K562 treated with DMSO at 1 percent for 4 hours (cell line): Measurements from ENCODE around the gene IFNA6. TPM values are rescaled to one million over a fixed set of nuclear protein-coding genes. Genes with fewer than 3 reads are reported as not detected.

ENCODE experiments used
- total RNA-seq: library from RNA; unstranded; fragments of 300-600 nt; gene quantifications from 2 replicates; pipeline ENCODE4 v1.2.3, GENCODE V29; 2022; ENCODE audit not compliant: insufficient read depth

Gene IFNA6
- not detected in 2 replicates for total RNA-seq

DNA sequence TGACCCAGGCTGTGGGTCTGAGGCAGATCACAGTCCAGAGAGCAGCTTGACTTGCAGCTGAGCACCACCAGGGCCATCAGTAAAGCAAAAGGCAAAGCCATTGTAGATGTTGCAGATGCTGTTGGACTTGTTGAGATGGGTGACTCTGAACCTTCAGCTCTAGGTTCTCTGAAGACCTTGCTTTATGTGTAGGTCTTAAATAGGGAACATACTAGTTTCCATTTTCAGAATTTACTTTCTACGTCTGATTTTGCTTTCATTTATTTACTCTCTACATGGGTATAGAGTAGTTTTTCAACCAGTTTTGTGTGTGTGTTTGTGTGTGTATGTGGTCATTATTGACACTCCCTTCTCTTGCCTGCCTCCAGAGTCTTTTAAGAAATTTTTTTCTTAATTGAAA lies at the start of gene IFNA6:
Gene IFNA6 (minus strand): TSS at position 101 of the 400 bp plus-strand sequence. CDS start 0 bp downstream, at position 101.

DNA sequence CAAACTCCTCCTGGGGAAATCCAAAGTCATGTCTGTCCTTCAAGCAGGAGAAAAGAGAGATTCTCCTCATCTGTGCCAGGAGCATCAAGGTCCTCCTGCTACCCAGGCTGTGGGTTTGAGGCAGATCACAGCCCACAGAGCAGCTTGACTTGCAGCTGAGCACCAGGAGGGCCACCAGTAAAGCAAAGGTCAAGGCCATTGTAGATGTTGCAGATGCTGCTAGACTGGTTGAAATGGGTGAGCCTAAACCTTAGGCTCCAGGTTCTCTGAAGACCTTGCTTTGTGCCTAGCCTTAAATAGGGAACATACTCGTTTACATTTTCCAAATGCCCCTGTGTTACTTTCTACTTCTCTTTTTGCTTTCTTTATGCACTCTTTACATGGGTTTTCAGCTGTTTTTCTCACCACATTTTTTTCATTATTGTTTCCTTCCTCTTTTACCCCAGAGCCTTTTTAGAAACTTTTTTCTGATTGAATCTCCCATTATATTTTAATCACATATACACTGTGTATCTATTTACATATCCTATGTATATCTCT lies 34.5 kb upstream of the IFNA6 start, which contains the start of gene IFNA2:
Gene IFNA2 (minus strand): TSS at position 268 of the 540 bp plus-strand sequence. CDS start 69 bp downstream, at position 199.

DNA sequence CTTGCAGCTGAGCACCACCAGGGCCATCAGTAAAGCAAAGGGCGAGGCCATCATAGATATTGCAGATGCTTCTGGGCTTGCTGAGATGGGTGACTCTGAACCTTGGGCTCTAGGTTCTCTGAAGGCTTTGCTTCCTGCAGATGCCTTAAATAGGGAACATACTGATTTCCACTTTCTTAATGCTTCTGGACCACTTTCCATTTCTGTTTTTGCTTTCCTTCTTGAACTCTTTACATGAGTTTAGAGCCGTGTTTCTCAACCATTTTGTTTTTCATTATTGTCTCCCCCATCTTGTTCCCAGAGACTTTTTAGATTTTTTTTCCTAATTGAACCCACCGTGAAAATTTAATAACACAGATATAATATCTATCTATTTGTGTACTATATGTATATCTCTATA lies 17.3 kb upstream of the IFNA6 start, which contains the start of gene IFNA13:
Gene IFNA13 (minus strand): TSS at position 101 of the 400 bp plus-strand sequence. CDS start 47 bp downstream, at position 54.

DNA sequence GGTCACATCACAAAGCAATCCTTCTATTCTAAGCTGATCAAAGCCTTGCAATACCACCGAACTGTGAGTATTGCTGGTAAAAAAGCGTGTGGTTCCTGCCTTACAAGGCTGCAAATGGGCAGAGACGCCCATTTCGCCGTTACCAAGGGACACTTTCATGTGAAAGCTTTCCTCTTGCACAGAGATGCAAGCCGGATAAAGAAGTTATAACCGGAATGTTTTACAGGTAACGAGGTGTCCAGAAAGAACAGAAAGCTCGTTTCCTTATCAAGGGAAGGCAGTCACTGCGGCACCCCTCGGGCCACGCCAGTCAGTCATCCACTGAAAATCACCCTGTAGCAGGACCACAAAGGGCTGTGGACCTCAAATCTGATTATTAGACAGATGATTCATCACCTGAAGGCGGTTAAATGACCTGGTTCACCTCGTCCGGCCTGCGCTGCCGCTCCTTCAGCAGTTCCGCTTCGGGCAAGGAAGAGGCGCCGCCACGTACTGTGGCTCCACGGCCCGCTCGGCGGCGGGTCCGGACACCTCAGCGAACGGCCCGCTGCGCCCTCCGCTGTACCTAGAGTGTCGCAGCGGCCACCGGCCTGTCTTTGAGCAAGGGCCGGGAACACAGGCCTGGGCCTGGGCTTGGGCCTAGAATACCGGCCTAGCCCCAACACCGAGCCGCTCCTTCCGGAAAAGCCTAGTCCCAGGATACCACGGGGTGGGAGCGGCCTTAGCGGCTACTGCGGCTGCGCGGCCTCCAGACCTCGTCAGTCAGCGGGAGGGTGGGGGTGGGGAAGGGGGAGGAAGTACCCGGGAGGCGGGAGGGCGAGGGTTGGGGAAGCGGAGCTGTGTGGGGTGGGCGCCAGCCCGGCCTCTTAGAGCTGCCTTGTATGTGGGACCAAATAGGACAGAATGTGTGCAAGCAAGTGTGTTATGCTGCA lies 15.7 kb downstream of the IFNA6 start, which contains the start of gene KLHL9:
Gene KLHL9 (minus strand): TSS at position 704 of the 932 bp plus-strand sequence. CDS start 545 bp downstream, at position 159.

DNA sequence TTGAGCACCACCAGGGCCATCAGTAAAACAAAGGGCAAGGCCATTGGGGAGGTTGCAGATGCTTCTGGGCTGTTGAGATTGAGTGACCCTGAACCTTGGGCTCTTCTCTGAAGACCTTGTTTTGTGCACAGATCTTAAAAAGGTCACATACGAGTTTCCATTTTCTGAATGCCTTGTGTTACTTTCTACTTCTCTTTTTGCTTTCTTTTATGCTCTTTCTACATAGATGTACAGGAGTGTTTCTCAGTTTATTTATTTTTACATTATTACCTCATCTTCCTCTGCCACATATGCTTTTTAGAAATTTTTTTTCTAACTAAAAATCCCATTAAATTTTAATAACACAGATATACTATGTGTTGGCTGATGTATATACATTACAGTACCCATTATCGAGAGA lies 45.5 kb downstream of the IFNA6 start, which contains the start of gene IFNA5:
Gene IFNA5 (minus strand): TSS at position 101 of the 400 bp plus-strand sequence. CDS start 57 bp downstream, at position 44.

Other genes with a start within 250 kb of the IFNA6 start
- not detected in 2 replicates for gene IFNW1, start 209.1 kb downstream of the IFNA6 start, total RNA-seq
- not detected in 2 replicates for gene IFNA21, start 184.2 kb downstream of the IFNA6 start, total RNA-seq
- gene IFNA4, start 163.3 kb downstream of the IFNA6 start, total RNA-seq: not detected in 2 replicates
- gene IFNA7, start 148.7 kb downstream of the IFNA6 start, total RNA-seq: not detected in 2 replicates
- gene IFNA10, start 143.7 kb downstream of the IFNA6 start, total RNA-seq: not detected in 2 replicates
- gene IFNA16, start 133.6 kb downstream of the IFNA6 start, total RNA-seq: not detected in 2 replicates
- gene IFNA17, start 122.7 kb downstream of the IFNA6 start, total RNA-seq: not detected in 2 replicates
- not detected in 2 replicates for gene IFNA14, start 110.9 kb downstream of the IFNA6 start, total RNA-seq
- gene IFNA5, start 45.6 kb downstream of the IFNA6 start, total RNA-seq: not detected in 2 replicates
- not detected in 2 replicates for gene KLHL9, start 15.5 kb downstream of the IFNA6 start, total RNA-seq
- gene IFNA13, start 17.2 kb upstream of the IFNA6 start, total RNA-seq: not detected in 2 replicates
- not detected in 2 replicates for gene IFNA2, start 34.5 kb upstream of the IFNA6 start, total RNA-seq
- not detected in 2 replicates for gene IFNA8, start 58.2 kb upstream of the IFNA6 start, total RNA-seq
- not detected in 2 replicates for gene IFNA1, start 89.6 kb upstream of the IFNA6 start, total RNA-seq
- gene IFNE, start 131.4 kb upstream of the IFNA6 start, total RNA-seq: not detected in 2 replicates